Activated T-helper 1 cell treated with anti-CD3 and anti-CD28 coated beads, Interleukin-12 subunit alpha, Interleukin-12 subunit beta, Interleukin-2, Interleukin-4 antibody, amounts not matched to agents 30 ng/mL and 10 ng/mL and 1 ng/mL, durations not matched to agents 14 hours and 24 hours and 36 hours (primary cell): ENCODE data around the gene TOX2. TPM values are rescaled to one million over a fixed set of nuclear protein-coding genes. Genes with fewer than 3 reads are reported as not detected.
A peak's percentile ranks its signal among the peaks of the same experiment; 100 is the strongest.

ENCODE experiments used
- DNase-seq: peaks from one replicate; pipeline ENCODE4 v3.0.0; 2021; ENCODE audit warnings: low spot score
- H3K27ac Mint-ChIP-seq: one replicate; pipeline ENCODE4 v1.8.0; 2021; ENCODE audit warnings: mild to moderate bottlenecking, mixed read lengths
- H3K27me3 Mint-ChIP-seq: one replicate; pipeline ENCODE4 v1.8.0; 2022; ENCODE audit warnings: mild to moderate bottlenecking, moderate library complexity, mixed read lengths; ENCODE audit not compliant: insufficient read depth
- H3K36me3 Mint-ChIP-seq: one replicate; pipeline ENCODE4 v1.8.0; 2021; ENCODE audit warnings: low read depth, mixed read lengths
- H3K4me1 Mint-ChIP-seq: one replicate; pipeline ENCODE4 v1.8.0; 2021; ENCODE audit warnings: low read depth, mixed read lengths
- H3K4me3 Mint-ChIP-seq: one replicate; pipeline ENCODE4 v1.8.0; 2021; ENCODE audit warnings: mild to moderate bottlenecking, moderate library complexity, mixed read lengths
- H3K9me3 Mint-ChIP-seq: one replicate; pipeline ENCODE4 v1.8.0; 2021; ENCODE audit warnings: mixed read lengths
- intact Hi-C: fragments of 100-400 bp; cut with micrococcal nuclease; formaldehyde crosslinking; loops from one replicate; pipeline ENCODE4 v1.15.1; 2024
- total RNA-seq: library from RNA; stranded (reverse); gene quantifications from 2 replicates; pipeline ENCODE4 v1.2.3, GENCODE V29; 2022

TOX2 gene
- total RNA-seq, 1 donor from 2014 or later, result 4.0 TPM

GRCh38 chr20:43945391-43946205 lies 30.9 kb downstream of the TOX2 start:
- peaks cover 14% of the 10 kb centered on the region for H3K27me3 Mint-ChIP-seq
- no peak for DNase-seq
- H3K9me3 Mint-ChIP-seq, result no peaks in the 10 kb centered on the region
- peaks cover 8% of the 10 kb centered on the region for H3K36me3 Mint-ChIP-seq
- H3K27ac Mint-ChIP-seq, result no peak overlapping the region
- H3K4me1 Mint-ChIP-seq, result peaks cover 81% of the 10 kb centered on the region
- intact Hi-C loops, result no loop called here
- no peak overlapping the region for H3K4me3 Mint-ChIP-seq

GRCh38 chr20:43946206-43946491 lies 31.5 kb downstream of the TOX2 start:
- intact Hi-C loops, result no loop called here
- H3K27me3 Mint-ChIP-seq, result peaks cover 14% of the 10 kb centered on the region
- no peak overlapping the region for H3K4me3 Mint-ChIP-seq
- no peak for DNase-seq
- H3K9me3 Mint-ChIP-seq, result no peaks in the 10 kb centered on the region
- H3K27ac Mint-ChIP-seq, result no peak overlapping the region
- peaks cover 8% of the 10 kb centered on the region for H3K36me3 Mint-ChIP-seq
- H3K4me1 Mint-ChIP-seq, result peaks cover 79% of the 10 kb centered on the region

GRCh38 chr20:43946659-43947315 lies 32.1 kb downstream of the TOX2 start:
- peaks cover 8% of the 10 kb centered on the region for H3K36me3 Mint-ChIP-seq
- no peaks in the 10 kb centered on the region for H3K9me3 Mint-ChIP-seq
- no peak overlapping the region for H3K4me3 Mint-ChIP-seq
- peaks cover 72% of the 10 kb centered on the region for H3K4me1 Mint-ChIP-seq
- H3K27me3 Mint-ChIP-seq, result peaks cover 14% of the 10 kb centered on the region
- DNase-seq, result no peak
- H3K27ac Mint-ChIP-seq, result no peak overlapping the region
- intact Hi-C loops, result no loop called here

GRCh38 chr20:43947316-43947710 lies 32.7 kb downstream of the TOX2 start:
- no peak for DNase-seq
- Mint-ChIP-seq H3K4me3 (no peak overlapping the region), H3K36me3 (peaks cover 8% of the 10 kb centered on the region), H3K9me3 (no peaks in the 10 kb centered on the region), H3K27me3 (peaks cover 14% of the 10 kb centered on the region), H3K27ac (peak overlapping the region; percentile 18), H3K4me1 (peaks cover 70% of the 10 kb centered on the region)
- intact Hi-C loops, result no loop called here

DNA sequence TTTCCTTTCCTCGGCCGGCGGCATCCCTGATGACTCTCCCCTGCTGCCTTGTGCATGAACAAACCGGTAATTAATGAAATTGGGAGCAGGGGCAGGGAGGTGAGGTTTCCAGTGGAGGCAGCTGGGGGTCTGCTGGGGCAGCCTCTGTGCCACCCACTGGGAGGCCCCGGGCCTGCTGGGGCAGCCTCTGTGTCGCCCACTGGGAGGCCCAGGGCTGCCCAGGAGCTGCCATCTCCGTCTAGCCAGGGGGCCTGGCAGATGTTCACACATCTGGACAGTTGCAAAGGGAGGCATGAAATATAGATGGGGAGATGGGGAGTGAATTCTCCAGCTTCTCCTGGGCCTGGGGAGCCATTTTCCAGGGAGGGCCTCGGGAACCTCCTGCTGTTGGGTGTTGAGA lies 33.8 kb downstream of the TOX2 start:
- no peaks in the 10 kb centered on the region for H3K9me3 Mint-ChIP-seq
- H3K27me3 Mint-ChIP-seq, result peaks cover 16% of the 10 kb centered on the region
- no peak for DNase-seq
- no peak overlapping the region for H3K4me3 Mint-ChIP-seq
- peaks cover 8% of the 10 kb centered on the region for H3K36me3 Mint-ChIP-seq
- intact Hi-C loops, result no loop called here
- H3K4me1 Mint-ChIP-seq, result peaks cover 70% of the 10 kb centered on the region
- H3K27ac Mint-ChIP-seq, result no peak overlapping the region

GRCh38 chr20:43949248-43949647 lies 34.6 kb downstream of the TOX2 start:
- Mint-ChIP-seq H3K27ac (no peak overlapping the region), H3K27me3 (peaks cover 12% of the 10 kb centered on the region), H3K4me1 (peaks cover 70% of the 10 kb centered on the region), H3K9me3 (no peaks in the 10 kb centered on the region), H3K36me3 (peaks cover 5% of the 10 kb centered on the region), H3K4me3 (no peak overlapping the region)
- intact Hi-C loops, result no loop called here
- no peak for DNase-seq

- H3K27ac Mint-ChIP-seq, result peak overlapping the region; percentile 30
- DNase-seq, result peak; percentile 77
- peaks cover 5% of the 10 kb centered on the region for H3K36me3 Mint-ChIP-seq
- no peaks in the 10 kb centered on the region for H3K9me3 Mint-ChIP-seq
- H3K4me3 Mint-ChIP-seq, result peak overlapping the region; percentile 43
- intact Hi-C loops, result loop anchor here (1.0 to 10.0 kb wide), 4 partner anchors 8 to 355 kb away; partner anchors contain the start of gene IFT52
- H3K4me1 Mint-ChIP-seq, result peaks cover 71% of the 10 kb centered on the region
- peaks cover 12% of the 10 kb centered on the region for H3K27me3 Mint-ChIP-seq
Observed at GRCh38 chr20:43949741-43950618, 35.3 kb downstream of the TOX2 start.

DNA sequence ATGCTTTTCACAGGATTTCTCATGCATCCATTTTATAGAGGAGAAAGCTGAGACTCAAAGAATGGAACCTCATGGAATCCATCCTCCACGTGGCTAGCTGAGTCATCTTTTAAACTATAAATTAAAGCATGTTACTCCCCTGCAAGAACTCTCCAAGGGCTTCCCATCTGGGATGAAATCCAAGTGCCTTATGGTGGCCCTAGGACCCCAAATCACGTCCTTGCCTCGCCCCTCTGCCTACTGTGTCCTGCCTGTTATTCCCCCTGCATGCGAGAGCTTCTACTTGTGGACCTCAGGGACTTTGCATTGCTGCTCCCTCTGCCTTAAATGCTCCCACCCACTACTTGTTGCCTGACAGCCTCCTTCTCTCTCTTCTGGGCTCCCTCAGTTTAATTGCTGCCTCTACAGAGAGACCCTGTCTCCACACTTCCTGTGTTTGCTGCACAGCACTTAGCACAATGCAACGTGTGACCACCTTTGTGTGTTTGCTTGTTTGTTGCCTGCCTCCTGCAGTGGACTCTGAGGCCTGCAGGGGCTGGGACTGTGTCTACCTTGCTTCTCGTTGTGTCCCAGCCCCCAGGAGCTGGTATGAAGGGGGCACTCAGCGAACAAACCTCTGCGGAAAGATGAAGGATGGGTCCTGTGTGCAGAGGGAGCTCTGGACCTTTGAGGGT lies 39.4 kb downstream of the TOX2 start:
- H3K36me3 Mint-ChIP-seq, result peaks cover 21% of the 10 kb centered on the region
- H3K4me1 Mint-ChIP-seq, result peaks cover 82% of the 10 kb centered on the region
- intact Hi-C loops, result loop anchor here (2.0 to 10.0 kb wide), 2 partner anchors 65 to 359 kb away; partner anchors contain the start of gene IFT52
- H3K9me3 Mint-ChIP-seq, result peaks cover 19% of the 10 kb centered on the region
- peaks cover 9% of the 10 kb centered on the region for H3K27me3 Mint-ChIP-seq
- DNase-seq, result no peak
- peak overlapping the region; percentile 73 for H3K27ac Mint-ChIP-seq
- H3K4me3 Mint-ChIP-seq, result peak overlapping the region; percentile 50

DNA sequence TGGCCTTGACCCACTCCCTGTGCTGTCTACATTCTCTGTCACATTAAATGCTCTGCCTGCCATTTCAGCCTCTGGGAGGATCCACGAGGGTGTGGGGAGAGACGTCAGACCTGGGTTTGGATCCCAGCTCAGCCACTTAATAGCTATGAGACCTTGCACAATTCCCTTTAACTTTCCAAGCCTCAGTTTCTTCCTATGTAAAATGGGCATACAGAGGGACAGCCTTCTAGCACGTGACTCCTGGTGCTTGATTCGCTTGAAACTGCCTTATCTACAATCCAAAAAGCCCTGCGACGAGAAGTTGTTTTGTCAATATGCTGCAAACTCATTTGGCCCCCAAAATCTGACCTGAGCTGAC lies 40.0 kb downstream of the TOX2 start:
- peaks cover 7% of the 10 kb centered on the region for H3K27me3 Mint-ChIP-seq
- peaks cover 19% of the 10 kb centered on the region for H3K9me3 Mint-ChIP-seq
- peaks cover 82% of the 10 kb centered on the region for H3K4me1 Mint-ChIP-seq
- peaks cover 17% of the 10 kb centered on the region for H3K36me3 Mint-ChIP-seq
- intact Hi-C loops, result loop anchor here (1.0 to 10.0 kb wide), 12 partner anchors 13 to 497 kb away; partner anchors contain the start of genes IFT52, MYBL2 and SRSF6
- no peak for DNase-seq
- peak overlapping the region; percentile 53 for H3K4me3 Mint-ChIP-seq
- peak overlapping the region; percentile 77 for H3K27ac Mint-ChIP-seq

DNA sequence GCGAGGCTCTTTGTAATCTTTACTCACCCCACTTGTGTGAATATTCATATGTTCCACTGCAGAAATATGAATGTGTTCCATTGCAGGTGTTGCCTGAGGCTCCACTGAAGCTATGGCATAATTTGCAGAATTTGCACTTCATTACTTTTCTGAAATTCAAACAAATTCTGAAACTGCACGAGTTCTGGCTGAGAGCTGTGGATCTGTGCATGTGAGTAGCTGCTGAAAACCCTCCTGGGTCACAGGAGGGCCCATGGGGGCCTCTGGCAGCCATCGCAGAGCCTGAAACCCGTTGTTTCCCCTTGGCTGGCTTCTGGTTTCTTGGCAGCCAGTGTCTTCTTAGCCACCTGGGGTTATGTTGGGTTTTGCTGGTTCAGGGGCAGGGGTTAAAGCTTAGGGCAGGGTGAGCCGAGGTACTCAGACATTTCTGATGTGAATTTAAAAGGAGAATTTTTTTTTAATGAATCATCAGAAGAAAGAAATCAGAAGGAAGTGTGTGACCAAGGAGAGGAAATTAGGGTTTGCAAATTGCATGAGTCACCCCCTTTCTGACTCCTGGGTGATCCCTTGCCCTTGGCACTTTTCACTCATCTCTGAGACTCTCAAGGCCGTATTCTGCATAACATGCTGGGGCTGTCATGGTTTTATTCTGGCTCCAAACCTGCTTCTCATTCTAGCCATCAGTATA lies 40.6 kb downstream of the TOX2 start:
- peaks cover 17% of the 10 kb centered on the region for H3K36me3 Mint-ChIP-seq
- peak overlapping the region; percentile 53 for H3K4me3 Mint-ChIP-seq
- H3K4me1 Mint-ChIP-seq, result peaks cover 82% of the 10 kb centered on the region
- intact Hi-C loops, result loop anchor here (1.0 to 10.0 kb wide), 12 partner anchors 14 to 498 kb away; partner anchors contain the start of genes IFT52, MYBL2 and SRSF6
- DNase-seq, result peak; percentile 35
- H3K27ac Mint-ChIP-seq, result peak overlapping the region; percentile 77
- H3K27me3 Mint-ChIP-seq, result peaks cover 7% of the 10 kb centered on the region
- H3K9me3 Mint-ChIP-seq, result peaks cover 19% of the 10 kb centered on the region

DNA sequence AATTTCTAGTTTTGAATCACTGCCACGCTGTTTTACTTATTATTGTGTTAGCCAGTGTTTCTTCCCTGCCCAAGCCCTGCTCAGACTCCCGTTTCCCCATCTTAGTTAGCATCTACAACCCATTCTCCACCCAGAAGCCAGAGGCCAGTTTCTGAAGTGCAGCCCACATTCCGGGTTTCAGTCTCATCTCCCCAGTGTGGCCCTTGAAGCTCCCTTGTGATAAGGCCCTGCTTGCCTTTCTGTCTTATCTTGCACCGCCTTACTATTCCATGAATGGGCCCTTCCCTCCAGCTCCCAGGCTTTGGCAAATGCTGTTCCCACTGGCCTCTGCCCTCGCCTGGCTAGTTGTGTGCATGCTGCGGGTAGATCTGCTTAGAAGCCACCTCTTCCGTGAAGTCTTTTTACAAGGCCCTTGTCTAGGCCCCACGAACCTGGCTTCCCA lies 41.1 kb downstream of the TOX2 start:
- DNase-seq, result no peak
- intact Hi-C loops, result loop anchor here (1.0 to 10.0 kb wide), 12 partner anchors 14 to 498 kb away; partner anchors contain the start of genes IFT52, MYBL2 and SRSF6
- H3K9me3 Mint-ChIP-seq, result peaks cover 19% of the 10 kb centered on the region
- H3K27ac Mint-ChIP-seq, result peak overlapping the region; percentile 77
- peak overlapping the region; percentile 53 for H3K4me3 Mint-ChIP-seq
- peaks cover 81% of the 10 kb centered on the region for H3K4me1 Mint-ChIP-seq
- H3K36me3 Mint-ChIP-seq, result peaks cover 17% of the 10 kb centered on the region
- peaks cover 7% of the 10 kb centered on the region for H3K27me3 Mint-ChIP-seq
